CD4-positive, alpha-beta T cell treated with Interferon alpha-2 for 1 hour (primary cell): Measurements from ENCODE around the gene ARHGAP26.

Experiments
- DNase-seq, 2 donors: peaks; one replicate each; pipeline ENCODE4 v3.0.0-alpha.2; 2020 to 2022

ARHGAP26 gene

GRCh38 chr5:142881076-142881783 lies 111.1 kb downstream of the ARHGAP26 start:
- peak; percentile 14 to 68 for DNase-seq

DNA sequence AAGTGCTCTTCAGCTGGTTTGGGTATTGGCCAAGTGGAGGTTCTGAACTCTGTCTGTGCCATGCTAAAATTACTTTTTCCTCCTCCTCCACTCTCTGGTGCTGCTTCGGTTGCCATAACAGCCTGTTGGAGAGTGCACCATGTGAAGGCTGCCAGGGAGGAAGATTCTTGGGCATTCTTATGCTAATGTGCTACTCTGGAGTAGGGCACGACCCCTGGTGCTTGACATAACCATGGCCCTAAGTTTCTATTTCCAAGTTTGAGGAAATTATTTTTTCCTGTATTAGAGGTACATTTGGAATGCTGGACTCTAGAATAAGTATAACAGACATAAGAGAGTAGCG lies 111.6 kb downstream of the ARHGAP26 start:
- DNase-seq, result no peak

- DNase-seq, result no peak
These were observed 112.8 kb downstream of the ARHGAP26 start for GRCh38 chr5:142883025-142883424.

DNA sequence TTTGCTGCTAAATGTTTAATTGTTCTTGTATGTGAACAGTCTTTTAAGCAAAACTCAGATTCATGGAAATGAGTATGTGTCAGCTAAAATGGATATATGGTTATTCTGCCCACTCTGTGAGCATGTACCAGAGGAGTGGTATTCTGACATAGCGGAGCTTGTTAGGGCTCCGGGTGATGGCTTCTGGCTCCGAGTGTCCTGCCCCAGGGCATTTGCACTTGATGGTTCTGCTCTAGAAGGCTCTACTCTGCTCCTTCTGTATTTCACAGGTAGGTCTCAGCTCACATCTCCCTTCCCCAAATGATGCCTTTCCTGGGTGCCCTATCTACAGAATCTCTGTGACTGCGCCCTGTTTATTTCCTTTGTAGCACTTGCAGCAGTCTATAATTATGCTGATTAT lies 113.3 kb downstream of the ARHGAP26 start:
- no peak for DNase-seq

DNA sequence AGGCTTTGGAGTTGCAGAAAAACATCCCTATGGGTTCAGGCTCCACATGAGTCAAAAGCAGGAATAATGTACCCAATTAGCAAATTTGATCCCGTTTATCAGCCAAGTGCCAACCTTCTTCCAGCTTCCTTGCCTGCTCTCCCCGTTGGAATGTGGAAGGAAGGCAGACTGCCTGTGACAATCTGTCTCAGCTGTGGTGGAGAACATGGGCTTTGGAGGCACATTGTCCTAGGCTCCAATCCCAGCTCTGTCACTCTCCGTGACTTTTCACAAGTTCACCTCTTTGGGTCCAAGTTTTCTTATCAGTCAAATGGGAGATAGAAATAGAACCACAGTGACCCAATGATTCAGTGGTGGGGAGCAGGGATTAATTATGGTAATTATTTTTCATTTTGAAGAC lies 113.9 kb downstream of the ARHGAP26 start:
- DNase-seq, result no peak

GRCh38 chr5:142886211-142886610 lies 116.0 kb downstream of the ARHGAP26 start:
- no peak for DNase-seq

DNA sequence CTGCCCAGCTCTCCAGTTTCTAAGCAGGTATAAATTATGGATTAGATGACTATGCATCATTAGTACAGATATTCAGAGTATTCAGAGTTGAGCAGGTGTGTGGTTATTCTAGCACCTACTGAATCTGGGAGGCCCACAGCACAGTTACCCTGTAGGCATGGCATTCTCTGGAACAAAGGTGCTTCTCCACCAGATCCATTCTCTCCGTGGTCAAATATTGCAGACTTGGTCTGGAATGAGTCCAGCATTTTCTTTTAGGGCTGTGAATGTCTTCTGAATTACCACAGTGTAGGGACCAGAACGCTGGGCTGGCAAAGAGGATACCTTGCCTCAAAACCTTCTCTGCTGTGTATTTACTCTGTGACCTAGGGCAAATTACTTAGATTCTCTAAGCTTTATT lies 116.8 kb downstream of the ARHGAP26 start:
- DNase-seq, result no peak

DNA sequence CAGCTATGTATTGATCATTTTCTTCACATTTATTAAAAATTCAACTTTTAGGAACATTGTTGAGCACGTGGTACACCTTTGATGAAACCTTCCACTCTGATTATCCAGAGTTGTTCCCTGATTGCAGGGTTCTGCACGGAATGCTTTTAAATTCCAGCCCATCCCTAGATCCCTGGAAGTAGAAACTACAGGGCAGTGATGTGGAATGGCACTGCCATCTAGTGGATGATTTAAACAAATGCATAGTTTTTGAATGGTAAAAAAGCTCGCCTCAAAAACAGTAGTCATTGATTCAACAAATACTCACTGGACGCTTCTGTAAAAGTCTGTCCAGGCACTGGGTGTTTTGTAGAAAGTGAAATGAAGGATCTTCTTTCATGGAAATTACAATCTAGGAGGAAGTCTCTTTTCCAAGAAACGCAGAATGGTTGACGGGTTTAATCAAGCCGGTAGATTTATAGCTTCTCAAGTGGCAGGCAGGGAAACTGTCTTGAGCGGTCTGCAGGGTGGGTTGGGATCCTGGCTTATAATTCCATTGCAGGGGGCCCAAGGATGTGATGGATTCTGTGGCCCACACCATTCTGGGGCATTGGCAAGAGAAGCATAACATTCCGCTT lies 118.4 kb downstream of the ARHGAP26 start:
- DNase-seq, result peak in 1 of 2 donors; percentile 48

- no peak for DNase-seq
These were observed 121.8 kb downstream of the ARHGAP26 start for GRCh38 chr5:142892021-142892420.

GRCh38 chr5:142894315-142894714 lies 124.1 kb downstream of the ARHGAP26 start:
- DNase-seq, result no peak

- no peak for DNase-seq
These were observed 124.6 kb downstream of the ARHGAP26 start for GRCh38 chr5:142894749-142895148.

GRCh38 chr5:142896325-142897007 lies 126.3 kb downstream of the ARHGAP26 start:
- no peak for DNase-seq

GRCh38 chr5:142897328-142897727 lies 127.2 kb downstream of the ARHGAP26 start:
- DNase-seq, result no peak

GRCh38 chr5:142900927-142901326 lies 130.8 kb downstream of the ARHGAP26 start:
- no peak for DNase-seq

DNA sequence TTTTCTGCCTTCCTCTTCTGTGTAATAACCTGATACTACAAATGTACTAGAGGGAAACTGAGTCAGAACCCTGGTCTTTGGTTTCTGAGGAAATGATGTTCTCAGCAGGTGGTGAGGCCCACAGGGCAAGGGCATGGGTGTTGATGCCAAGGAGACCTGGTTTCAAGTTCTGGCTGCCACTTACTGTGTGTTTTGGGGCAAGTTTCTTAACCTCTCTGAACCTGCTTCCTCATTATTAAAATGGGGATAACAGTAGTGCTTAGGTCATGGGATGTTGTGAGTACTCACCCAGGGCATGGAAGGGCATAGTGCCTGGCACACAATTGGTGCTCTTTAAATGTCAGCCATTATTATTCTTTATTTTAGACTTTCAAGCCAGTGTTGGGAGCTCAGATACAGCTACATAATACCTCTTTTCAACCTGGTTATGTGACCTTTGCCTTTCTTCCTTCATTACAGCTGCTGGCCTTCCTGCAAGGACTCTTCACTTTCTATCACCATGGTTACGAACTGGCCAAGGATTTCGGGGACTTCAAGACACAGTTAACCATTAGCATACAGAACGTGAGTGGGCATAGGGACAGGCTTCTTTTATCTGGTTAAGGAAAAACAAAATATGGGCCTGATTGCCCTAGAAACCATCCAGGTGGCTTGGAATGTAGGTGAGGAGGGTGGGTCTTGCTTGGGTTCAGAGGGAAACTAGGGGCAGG lies 131.5 kb downstream of the ARHGAP26 start:
- no peak for DNase-seq

DNA sequence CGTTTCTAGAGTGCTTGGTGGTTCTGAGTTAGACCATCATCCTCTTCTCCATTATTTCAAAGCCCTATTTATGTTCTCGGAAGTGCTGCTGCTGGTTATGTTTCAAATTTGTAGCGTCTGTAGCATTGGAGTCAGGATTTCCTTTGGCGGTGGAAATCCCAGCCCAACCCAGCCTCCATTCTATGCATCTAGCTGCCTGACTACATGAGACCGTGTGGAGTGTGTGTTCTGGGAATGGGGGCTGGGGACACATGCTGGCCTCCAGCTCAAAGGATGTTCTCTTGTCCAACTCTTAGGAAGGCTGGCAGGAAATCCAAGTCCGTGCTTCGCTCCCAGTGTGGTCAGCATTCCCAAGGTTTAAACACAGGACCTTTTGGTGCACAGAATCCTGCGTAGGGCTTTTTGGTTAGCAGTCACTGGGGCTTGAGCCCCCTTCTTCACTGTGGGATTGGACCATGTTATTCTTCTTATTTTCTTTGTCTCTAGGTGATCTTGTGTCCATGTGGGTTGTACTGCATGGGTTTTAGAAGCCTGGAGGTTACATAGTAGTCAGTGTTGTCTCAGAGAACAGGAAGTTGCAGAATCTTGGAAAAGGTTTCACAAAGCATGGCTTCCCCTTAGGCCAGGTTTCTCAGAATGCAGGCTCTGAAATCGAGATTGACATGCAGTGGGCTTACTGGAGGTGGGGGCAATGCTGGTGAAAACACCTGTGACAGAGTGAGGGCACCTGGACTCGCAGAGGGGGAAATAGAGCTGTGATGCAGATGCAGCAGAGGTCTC lies 132.2 kb downstream of the ARHGAP26 start:
- no peak for DNase-seq

DNA sequence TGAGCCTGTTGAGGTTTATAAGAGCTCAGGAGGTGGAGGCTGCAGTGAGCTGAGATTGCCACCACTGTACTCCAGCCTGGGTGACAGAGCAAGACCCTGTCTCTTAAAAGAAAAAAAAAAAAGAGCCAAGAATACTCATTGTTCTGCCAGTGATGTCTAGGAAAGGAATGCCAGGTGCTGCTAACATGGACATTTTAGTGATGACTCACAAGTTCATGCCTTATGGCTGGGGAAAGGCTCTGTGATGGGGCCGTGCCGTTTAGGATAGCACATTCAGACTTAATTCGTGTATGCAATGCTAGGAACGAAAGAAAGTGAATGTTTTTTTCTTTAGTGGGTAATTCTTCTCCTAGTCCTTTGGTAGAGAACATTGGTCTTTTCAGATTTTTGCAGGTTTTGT lies 134.2 kb downstream of the ARHGAP26 start:
- DNase-seq, result no peak

- DNase-seq, result no peak
These were observed 135.2 kb downstream of the ARHGAP26 start for GRCh38 chr5:142905348-142905747.

DNA sequence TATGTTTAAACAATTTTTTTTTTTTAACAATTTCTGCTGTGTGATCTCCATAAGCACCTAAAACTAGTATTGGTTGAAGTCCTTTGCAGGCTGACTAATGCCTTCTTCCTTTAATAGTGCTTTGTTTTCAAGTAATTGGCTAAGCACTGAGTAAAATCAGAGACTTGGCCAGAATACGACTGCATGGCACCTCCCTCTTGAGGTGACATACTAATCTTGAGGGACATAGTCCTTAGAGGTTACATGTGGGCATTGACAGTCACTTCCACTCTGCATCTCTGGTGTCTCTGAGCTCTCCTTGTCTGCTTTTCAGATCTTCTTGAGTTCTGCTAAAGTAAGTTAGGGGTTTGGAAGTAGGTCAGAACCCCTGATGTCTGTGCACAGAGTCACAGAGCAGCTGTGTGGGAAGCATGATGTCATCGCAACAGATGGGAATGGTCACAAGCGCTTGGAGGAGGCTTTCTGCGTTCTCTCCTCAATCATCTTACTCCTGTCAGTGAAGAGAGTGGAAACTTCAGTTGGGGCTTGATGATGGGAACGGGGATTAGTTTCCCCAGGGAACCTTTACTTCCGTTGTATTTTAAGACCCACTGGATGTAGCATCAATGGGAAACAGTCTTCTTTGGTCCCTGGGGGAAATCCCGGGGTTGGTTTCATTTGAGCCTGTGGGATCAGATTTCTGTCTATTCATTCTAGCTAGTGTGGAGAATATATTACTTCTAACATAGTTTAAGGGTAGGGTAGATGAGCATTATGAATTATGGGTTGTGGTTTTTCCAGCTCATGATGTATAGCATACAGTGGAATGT lies 136.9 kb downstream of the ARHGAP26 start:
- DNase-seq, result no peak

GRCh38 chr5:142908659-142909058 lies 138.5 kb downstream of the ARHGAP26 start:
- DNase-seq, result no peak

- no peak for DNase-seq
These were observed 140.0 kb downstream of the ARHGAP26 start for GRCh38 chr5:142910128-142910527.

DNA sequence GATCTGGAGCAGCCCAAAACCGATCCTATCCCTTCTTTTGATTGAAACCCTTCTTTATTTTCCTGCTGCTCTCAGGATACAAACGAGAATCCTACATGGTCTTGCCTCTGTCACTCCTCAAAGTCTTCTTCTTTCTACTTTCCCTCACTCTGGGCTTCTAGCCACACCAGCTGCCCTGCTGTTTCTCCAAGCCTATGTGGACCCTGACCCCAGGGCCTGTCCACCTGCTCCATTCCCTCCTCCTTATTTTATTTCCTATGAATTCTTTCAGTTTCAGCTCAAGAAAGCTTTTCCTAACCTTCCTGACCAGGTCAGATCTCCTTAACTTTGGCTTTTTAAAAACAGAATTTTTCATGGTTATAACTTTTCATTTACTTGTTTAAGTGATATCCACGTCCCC lies 141.0 kb downstream of the ARHGAP26 start:
- no peak for DNase-seq
